ENCODE results near the gene CALML5.
"Not testable (repeated sequence)": the region's sequence is repeated elsewhere in the genome, so short reads cannot be mapped to it uniquely, and the experiment has no call there.

Gene CALML5

GRCh38 chr10:5479481-5480161 is 19.7 kb downstream of the CALML5 start:
- no peak for DNase-seq

DNA sequence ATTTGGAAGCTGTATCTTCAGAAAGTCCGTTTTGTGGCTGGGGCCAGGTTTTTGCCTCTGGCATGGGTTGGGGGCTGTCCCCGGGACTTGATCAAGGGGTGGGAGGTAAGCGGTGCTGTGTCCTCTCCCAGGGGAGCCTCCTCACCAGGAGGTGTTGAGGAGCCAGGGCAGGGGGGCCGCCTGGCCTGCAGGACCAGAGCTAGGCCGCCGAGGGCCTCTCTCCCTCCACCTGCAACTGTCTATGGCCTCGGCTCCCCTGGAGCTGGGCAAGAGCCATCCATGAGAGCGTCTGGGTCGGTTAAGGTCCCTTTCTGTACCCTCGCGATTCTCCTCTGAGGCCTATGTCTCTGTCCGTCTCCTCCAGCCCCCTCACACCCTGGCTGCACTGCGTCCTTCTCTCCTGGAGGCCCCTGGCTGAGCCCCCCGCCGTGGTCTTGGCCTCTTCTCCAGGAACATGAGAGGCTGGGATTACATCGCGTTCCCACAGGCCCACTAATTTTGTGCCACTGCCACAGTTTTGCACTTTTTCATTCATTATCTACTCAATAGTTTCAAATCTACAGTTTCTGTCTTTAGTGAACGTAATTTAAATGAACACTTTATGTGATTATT is 20.6 kb downstream of the CALML5 start:
- DNase-seq: no peak

GRCh38 chr10:5477948-5478693 is 21.2 kb downstream of the CALML5 start:
- DNase-seq: no peak

DNA sequence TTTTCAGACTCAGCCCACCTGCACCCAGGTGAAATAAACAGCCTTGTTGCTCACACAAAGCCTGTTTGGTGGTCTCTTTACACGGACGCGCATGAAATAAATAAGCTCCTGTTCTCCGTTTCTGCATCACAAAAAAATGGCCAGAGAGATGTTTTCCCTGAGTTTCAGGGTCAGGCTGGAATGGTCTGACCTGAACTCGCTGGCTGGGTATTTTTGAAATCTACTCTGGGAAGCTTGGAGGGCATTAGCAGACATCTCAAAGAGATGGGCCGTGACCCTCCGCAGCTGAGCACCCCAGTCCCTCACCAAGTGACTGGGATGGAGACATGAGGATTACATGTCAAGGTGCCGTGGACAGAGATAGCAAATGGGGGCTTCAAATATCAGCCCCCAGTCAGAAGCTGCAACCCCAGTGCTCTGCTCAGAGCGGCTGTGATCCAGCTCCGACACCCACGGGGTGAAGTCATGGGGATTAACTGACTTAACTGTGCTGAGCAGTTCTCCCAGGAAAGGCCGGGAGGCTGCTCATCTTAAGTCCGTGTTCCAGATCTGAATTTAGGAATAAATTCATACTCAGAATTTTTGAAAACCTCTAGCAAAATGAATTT is 22.3 kb downstream of the CALML5 start:
- DNase-seq: no peak

DNA sequence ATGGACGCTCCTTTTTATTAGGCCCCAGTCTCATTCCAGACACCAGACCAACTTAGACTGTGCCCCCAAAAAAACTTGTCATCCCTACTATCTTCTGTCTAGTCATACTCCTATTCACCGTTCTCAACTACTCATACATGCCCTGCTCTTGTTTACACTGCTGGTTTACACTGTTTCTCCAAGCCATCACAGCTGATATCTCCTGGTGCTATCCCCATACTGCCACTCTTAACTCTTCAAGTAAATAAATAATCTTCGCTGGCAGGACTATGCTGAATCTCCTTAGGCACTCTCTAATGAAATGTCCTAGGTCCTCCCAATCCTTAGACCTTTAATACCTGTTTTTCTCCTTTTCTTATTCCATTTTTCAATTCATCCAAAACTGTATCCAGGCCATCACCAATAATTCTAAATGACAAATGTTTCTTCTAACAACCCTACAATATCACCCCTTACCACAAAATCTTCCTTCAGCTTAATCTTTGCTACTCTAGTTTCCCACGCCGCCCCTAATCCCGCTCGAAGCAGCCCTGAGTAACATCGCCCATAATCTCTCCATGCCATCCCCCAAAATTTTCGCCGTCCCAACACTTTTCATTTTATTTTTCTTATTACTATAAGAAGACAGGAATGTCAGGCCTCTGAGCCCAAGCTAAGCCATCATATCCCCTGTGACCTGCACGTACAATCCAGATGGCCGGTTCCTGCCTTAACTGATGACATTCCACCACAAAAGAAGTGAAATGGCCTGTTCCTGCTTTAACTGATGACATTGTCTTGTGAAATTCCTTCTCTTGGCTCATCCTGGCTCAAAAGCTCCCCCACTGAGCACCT is 23.2 kb downstream of the CALML5 start:
- not testable (repeated sequence) for DNase-seq

GRCh38 chr10:5475088-5475487 is 24.3 kb downstream of the CALML5 start:
- not testable (repeated sequence) for DNase-seq

DNA sequence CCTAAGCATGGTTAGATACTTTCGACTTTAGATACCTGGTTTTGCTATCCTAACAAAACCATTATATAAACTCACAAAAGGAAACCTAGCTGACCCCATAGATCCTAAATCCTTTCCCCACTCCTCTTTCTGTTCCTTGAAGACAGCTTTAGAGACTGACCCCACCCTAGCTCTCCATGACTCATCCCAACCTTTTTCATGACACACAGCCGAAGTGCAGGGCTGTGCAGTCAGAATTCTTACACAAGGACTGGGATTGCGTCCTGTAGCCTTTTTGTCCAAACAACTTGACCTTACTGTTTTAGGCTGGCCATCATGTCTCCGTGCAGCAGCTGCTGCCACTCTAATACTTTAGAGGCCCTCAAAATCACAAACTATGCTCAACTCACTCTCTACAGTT is 24.7 kb downstream of the CALML5 start:
- not testable (repeated sequence) for DNase-seq

DNA sequence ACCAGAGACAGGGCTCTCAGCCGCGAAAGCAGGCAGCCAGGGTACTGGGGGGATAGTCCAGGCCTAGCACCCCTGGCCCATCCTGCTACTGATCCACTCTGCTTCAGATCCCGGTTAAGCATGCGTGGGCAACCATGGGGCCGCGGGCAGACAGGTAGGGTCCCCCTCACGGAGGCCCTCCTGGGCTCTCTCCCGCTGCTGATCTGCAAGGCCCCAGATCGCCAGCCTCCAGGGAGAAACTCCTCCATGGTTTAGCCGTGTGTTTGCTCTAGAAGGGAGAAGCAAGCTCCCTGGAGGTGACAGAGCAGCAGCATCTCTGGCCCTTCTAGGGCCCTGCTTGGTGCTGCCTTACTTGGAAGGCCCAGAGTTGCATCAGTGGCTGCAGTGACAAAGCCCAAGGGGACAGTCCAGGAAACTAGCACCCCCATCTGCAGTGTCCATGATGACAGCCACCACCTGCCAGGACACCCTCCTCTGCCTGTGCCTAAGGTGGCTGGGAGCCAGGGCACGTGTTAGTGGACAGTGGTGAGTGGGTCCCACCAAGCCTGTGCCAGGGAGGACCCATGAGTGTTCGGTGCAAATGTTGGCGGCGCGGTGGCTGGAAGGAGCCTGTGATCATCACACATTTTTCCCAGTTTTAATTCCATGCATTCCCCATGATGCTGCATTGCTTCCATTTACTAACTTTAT is 29.2 kb downstream of the CALML5 start:
- DNase-seq: no peak

DNA sequence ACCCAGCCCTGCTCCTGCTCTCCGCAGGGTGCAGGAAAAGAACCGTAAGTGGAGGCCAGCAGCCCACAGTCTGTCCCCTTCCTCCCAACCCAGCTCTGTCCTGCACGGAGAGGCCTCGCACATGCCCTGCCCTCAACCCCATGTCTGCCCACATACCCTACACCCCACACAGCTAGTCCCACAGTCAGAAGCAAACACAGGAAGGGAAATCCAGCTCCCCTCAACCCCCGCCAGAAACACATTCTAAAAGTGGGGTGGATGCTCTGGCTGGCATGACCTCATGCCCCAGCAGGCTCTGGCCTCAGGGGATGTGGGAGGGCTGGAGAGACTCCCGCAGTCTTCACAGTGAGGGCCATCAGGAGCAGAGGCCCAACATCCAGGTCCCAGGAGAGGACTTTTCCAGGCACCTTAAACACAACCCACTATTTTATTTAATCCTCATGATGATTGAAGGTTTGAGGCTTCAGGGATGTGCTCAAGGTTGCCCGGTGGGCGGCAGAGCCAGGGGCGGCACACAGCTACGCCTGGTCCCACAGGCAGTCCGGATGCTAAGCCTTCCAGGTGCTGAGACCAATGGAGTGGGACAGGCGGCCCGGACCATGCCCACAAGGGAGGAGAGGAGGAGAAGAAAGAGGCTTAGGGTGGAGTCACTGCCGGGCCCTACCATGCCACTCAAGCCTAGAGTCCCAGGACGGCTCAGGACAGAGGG is 29.9 kb downstream of the CALML5 start:
- DNase-seq: no peak

- DNase-seq: no peak
Observed at GRCh38 chr10:5468262-5469106, 30.9 kb downstream of the CALML5 start.

DNA sequence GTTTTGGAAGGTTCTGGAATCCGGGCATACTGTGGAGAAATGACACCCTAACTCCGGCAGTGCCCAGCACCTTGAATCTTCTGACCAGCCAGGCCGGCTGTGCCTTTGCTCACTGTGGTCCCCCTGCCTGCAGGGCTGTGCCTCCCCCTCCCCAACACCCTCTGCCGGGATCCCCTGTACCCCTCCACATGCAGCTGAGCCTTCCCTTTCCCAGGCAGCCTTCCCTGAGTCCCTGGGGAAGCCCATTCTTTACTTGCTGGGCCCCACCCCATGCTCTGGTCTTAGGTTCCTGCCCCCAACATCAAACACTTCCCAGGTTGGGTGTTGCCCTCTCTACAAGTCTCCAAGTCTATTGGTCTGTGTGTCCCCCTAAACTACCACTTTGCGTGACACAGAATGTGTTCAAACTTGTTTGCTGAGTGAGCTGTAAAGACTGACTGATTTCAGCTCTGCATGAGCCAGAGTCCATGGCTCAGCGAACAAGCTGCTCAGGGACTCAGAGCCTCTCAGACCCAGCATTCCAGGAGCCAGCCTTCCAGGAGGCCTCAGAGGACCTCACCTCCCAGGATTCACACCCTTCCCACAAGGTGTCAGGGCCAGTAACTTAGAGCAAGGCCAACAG is 31.6 kb downstream of the CALML5 start:
- DNase-seq: no peak

- no peak for DNase-seq
Observed at GRCh38 chr10:5467207-5467535, 32.2 kb downstream of the CALML5 start.

GRCh38 chr10:5466451-5467206 is 32.7 kb downstream of the CALML5 start:
- no peak for DNase-seq

DNA sequence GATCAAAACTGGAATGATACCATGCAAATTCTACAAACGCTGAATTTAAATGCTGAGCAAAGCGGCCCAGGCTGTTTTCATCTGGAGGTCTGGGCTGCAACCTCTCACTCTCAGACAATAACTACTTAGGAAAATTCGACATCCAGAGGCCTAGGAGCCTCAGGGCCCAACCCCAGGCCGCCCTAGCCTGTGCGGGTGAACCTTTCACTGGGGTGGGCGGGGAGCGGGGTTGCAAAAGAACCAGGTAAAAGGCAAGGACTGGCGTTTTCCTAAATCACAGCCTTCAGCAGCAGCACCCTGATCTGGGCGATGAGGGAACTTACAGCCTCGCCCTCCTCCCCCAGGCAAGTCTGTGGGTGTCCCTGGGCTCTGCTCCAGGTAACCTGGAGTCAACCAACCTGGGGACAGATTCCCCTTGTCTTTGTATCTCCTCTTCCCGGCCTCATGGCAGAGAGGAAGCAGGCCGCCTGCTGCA is 33.4 kb downstream of the CALML5 start:
- no peak for DNase-seq

- no peak for DNase-seq
Observed at GRCh38 chr10:5464546-5464945, 34.8 kb downstream of the CALML5 start.

- DNase-seq: no peak
Observed at GRCh38 chr10:5462841-5463293, 36.5 kb downstream of the CALML5 start.

DNA sequence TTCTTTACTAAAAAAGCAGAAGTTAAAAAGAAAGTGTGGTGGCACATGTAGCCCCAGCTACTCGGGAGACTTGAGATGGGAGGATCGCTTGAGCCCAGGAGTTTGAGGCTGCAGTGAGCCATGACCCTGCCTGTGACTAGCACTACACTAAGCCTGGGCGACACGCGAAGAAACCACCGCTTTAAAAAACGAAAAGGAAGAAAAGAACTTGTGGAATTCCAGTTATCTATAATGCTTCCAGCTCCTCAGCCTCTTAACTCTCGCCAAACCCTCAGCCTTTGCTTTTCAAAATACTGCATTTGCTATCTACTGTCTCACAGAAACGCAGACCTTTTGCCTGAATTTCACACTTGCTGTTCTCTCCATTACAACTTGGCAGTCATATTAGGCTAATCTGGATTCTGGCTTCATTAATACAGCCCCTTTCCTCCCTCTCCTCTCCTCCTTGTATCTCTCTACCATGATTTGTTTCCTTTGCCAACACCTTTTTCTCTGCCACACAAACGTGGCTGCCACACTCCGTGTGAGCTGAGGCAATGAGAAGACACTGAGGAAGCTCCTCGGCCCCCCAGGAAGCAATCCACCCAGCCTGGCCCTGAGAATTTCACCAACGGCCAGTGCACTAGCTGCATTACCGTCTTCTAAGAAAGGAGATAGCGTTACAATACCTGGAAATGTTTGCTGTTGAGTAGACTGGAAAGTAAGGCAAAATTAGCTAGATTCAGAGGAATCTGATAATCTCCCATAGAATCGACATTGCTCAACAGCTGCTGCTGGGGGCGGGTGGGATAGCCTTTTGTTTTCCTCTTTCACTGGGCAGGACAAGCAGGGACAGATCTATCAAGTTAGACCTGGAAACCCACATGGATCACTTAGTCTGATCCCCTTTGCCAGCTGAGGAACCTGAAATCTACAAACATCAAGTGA is 37.2 kb downstream of the CALML5 start:
- DNase-seq: peak in 1 of 2 donors; percentile 66

- DNase-seq: no peak
Observed at GRCh38 chr10:5461203-5461588, 38.2 kb downstream of the CALML5 start.
